ENCODE data around the gene UBAC2.

The UBAC2 gene

DNA sequence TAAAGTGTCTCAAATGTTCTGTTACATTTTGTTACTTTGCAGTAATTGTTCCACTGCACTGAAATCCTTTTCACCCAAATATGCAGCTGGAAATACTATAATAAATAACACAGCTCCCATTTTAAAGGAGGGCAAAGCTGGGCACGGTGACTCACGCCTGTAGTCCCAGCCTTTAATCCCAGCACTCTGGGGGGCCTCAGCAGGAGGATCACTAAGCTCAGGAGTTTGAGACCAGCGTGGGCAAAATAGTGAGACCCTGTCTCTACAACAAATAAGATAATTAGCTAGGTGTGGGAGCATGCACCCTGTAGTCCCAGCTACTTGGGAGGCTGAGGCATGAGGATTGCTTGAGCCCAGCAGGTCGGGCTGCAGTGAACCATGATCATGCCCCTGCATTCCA lies 7.5 kb upstream of the UBAC2 start:
- H3K4me3 ChIP-seq (replicated peaks; ENCODE audit: low read depth, low read length) = no peak overlapping the region
- no peak for DNase-seq (ENCODE audit: low read depth)
- TF ChIP-seq CTCF (IDR thresholded peaks at IDR 0.05; ENCODE audit: low read length, missing control alignments) = no peak

DNA sequence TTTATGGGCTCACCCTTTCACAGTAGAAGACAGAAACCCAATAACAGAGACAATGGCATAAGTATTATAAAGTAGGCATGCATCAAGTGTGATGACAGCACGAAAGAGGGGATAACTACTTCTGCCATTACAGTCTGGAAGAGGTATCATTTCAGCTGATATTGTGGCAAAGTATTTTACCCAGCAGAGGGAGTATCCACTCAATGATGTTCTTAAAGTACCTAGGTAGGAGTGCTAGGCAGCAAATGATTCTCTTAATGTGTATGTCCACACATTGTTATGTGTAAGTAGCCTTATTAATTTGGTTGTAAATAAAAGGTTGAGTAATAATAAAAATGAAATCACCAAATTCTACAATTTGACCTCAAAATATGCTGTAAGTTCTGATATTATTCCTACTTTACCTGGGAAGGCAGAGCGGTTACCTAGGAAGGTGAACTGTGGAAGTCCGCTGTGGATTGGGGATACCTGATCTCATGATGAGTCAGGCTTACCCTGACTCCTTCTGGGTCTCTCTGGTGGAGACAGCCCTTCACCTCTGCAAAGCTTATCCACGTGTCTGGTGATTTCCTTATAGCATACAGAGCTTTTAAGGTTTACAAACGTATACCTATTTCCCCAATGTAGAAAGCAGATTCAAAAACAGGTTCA lies 4.1 kb upstream of the UBAC2 start:
- no peak overlapping the region for H3K4me3 ChIP-seq (replicated peaks; ENCODE audit: low read depth, low read length)
- no peak for TF ChIP-seq CTCF (IDR thresholded peaks at IDR 0.05; ENCODE audit: low read length, missing control alignments)
- DNase-seq (ENCODE audit: low read depth) = peak; percentile 9

- no peak overlapping the region for H3K4me3 ChIP-seq (replicated peaks; ENCODE audit: low read depth, low read length)
- no peak for DNase-seq (ENCODE audit: low read depth)
- TF ChIP-seq CTCF (IDR thresholded peaks at IDR 0.05; ENCODE audit: low read length, missing control alignments) = no peak
These were observed 3.5 kb upstream of the UBAC2 start for GRCh38 chr13:99197117-99197651.

DNA sequence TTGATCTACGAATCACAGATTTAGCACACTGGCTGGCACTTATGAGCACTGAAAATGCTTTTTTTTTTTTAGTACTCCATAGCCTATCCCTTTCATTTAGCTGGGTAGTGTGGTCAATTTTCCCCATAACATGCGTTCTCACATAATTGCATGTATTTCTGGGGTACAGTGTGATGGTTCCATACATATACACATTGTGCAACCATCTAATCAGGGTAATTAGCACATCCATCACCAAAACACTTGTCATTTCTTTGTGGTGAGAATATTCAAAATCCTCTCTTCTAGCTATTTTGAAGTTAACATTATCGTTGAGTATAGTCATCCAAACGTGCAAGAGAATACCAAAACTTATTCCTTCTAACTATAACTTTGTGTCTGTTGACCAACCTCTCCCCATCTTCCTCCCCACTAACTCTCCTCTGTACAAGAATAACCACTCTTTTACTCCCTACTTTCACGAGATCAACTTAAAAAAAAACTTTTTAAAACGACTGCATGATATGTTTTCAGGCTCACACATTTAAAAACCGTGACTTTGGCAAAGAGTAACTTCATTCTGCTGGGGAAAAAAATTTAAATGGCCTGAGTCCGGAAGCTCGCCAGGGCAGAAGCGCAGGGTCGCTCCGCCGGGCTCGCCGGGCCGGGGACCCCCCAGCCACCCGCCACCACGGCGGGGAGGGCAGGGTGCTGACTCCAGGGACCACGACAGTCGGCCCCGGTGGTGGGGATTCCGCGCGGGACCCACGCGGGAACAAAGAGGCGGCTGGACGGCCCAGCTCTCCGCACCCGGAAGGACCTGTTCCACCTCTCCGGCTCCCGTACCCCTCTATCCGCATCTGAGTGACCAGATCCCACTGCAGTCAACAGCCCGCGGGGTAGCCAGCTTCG lies 868 bp upstream of the UBAC2 start:
- peak; percentile 13 for DNase-seq (ENCODE audit: low read depth)
- no peak for TF ChIP-seq CTCF (IDR thresholded peaks at IDR 0.05; ENCODE audit: low read length, missing control alignments)
- peak overlapping the region; percentile 96 for H3K4me3 ChIP-seq (replicated peaks; ENCODE audit: low read depth, low read length)

- DNase-seq (ENCODE audit: low read depth) = no peak
- no peak for TF ChIP-seq CTCF (IDR thresholded peaks at IDR 0.05; ENCODE audit: low read length, missing control alignments)
- H3K4me3 ChIP-seq (replicated peaks; ENCODE audit: low read depth, low read length) = no peak overlapping the region
These were observed 3.2 kb downstream of the UBAC2 start for GRCh38 chr13:99203601-99204579.

- no peak for DNase-seq (ENCODE audit: low read depth)
- no peak for TF ChIP-seq CTCF (IDR thresholded peaks at IDR 0.05; ENCODE audit: low read length, missing control alignments)
These were observed 5.1 kb downstream of the UBAC2 start for GRCh38 chr13:99205621-99206220.

More at GRCh38 chr13:99205621-99206220, 5.1 kb downstream of the UBAC2 start:
- H3K4me3 ChIP-seq (replicated peaks; ENCODE audit: low read depth, low read length) = no peak overlapping the region
